Activated CD4-positive, alpha-beta T cell treated with anti-CD3 and anti-CD28 coated beads for 1 hour (primary cell): Measurements from ENCODE around the gene ADGRG2.

Source experiments
- DNase-seq: peaks from one replicate; pipeline ENCODE4 v3.0.0-alpha.2; 2020

ADGRG2 gene, protein sequence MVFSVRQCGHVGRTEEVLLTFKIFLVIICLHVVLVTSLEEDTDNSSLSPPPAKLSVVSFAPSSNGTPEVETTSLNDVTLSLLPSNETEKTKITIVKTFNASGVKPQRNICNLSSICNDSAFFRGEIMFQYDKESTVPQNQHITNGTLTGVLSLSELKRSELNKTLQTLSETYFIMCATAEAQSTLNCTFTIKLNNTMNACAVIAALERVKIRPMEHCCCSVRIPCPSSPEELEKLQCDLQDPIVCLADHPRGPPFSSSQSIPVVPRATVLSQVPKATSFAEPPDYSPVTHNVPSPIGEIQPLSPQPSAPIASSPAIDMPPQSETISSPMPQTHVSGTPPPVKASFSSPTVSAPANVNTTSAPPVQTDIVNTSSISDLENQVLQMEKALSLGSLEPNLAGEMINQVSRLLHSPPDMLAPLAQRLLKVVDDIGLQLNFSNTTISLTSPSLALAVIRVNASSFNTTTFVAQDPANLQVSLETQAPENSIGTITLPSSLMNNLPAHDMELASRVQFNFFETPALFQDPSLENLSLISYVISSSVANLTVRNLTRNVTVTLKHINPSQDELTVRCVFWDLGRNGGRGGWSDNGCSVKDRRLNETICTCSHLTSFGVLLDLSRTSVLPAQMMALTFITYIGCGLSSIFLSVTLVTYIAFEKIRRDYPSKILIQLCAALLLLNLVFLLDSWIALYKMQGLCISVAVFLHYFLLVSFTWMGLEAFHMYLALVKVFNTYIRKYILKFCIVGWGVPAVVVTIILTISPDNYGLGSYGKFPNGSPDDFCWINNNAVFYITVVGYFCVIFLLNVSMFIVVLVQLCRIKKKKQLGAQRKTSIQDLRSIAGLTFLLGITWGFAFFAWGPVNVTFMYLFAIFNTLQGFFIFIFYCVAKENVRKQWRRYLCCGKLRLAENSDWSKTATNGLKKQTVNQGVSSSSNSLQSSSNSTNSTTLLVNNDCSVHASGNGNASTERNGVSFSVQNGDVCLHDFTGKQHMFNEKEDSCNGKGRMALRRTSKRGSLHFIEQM

DNA sequence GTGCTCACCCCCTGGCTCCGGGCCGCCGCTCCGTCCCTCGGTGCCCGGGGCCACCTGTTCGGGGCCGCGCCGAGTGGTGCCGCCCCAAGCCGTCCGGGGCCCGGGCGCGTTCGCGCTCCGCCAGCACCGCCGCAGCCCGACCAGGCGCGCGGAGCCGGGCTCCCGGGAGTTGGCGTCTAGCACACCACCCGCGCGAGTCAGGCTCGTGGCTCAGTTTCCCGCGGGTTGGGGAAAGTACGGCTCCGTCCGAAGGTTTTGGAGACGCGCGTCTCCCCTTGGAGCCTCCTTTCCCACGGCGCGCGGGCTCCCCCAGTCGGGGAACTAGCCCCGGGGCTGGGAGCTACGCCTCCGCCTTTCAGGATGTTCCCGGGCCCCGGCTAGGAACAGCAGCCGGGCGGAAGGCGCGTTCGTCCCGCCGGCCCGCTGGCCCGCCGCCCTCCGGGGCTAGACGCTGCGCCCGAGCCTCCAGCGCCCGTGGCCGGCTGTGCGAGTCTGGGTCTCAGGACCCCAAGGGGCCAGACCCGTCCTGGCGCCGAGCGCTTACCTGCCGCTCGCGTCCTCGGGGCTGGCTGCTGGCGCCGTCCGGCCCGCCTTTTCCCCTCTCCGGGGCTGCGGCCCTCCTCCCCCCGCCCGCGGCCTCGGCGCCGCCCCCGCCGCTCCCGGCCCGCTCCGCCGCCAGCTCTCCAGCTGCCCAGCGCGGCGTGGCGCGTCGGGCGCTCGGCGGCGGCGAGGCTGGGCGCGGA, at the start of gene ADGRG2:
Gene ADGRG2, minus strand, starts transcription at position 571 of the 743 bp plus-strand sequence. CDS start 53,634 bp downstream, outside the sequence.
- DNase-seq, result no peak

GRCh38 chrX:19168609-19169008, 46.3 kb upstream of the ADGRG2 start:
- DNase-seq, result no peak

DNA sequence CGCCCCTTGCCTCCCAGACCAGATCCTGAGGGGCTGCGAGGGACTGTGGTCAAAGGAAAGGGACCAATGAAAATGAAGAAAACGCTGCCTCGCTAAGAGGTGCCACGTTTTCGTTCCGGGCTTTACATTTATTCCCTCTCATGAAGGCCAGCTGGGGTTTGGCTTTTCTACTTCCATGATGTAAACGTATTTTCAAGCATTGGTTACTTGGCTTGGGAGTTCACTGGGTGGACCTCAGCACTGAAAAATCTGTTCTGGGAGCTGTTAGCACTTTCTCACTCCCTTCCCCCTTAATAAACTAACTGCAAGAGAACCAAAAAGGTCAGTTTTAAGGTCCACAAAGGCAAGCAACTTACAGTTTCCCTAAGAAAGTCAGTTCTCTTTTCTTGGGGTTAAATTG, 40.6 kb upstream of the ADGRG2 start:
- no peak for DNase-seq

DNA sequence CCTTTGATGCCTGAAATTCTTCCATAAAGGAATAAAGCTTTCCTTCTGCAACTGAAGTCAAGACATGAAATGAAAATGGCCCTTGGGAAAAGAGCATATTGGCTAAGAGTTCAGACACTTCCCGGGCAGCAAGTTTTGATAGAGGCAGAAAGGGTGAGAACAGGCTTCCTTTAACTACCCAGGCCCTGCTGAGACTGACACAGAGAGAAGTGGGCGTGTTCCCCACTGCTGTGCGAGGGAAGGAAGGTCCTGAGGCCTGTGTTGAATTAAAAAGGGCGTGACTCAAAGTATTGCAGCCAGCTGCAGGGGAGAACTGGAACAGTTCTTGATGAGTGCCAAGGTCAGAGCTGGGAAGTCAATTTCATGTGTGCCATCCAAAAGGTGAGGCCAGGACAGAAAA, 33.9 kb upstream of the ADGRG2 start:
- no peak for DNase-seq

DNA sequence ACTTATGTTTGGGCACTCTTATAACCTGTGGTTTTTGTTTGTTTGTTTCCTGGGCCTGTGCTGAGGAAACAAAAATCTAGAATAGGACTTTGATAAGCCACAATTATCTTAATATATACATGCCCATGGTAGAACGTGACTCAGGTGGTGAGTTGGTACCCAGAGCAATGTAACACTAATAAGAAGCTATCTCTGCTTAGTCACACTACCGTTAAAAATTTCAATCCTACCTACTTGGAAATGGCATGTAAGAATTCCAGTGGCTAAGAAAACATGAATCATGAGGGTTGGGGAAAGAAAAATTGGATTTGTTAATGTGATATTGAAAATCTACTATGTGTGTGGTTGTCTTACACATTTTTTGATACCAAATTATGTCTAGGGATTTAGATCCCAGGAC, 30.5 kb upstream of the ADGRG2 start:
- no peak for DNase-seq

GRCh38 chrX:19137067-19137466, 14.8 kb upstream of the ADGRG2 start:
- no peak for DNase-seq

DNA sequence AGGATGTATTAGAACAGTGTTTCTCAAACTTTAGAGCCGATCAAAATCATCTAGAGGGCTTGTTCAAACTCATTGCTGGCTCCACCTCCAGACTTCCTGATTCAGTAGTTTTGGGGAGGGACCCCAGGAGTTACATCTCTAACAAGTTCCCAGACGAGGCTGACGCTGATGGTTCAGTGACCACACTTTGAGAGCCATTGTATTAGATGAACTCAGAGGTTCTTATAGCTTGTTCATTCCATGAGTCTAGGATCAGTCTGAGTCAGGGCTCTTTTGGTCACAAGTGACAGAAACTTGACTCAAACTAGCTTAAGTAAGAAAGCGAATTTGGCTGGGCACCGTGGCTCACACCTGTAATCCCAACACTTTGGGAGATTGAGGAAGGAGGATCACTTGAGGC, 11.5 kb upstream of the ADGRG2 start:
- DNase-seq, result no peak

GRCh38 chrX:19133231-19133630, 11.0 kb upstream of the ADGRG2 start:
- no peak for DNase-seq

DNA sequence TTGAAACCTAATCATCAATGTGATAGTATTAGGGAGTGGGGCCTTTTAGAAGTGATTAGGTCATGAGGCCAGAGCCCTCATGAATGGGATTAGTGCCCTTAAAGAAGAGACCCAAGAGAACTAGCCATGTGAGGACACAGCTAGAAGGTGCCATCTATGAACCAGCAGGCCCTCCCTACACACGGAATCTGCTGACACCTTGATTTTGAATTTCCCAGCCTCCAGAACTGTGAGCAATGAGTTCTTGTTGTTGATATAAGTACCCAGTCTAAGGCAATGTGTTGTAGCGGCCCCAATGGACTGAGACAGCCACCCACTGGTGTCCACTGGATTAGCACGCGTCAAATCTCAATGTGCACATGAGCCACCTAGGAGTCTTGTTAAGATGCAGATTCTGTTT, 8.4 kb upstream of the ADGRG2 start:
- DNase-seq, result no peak

GRCh38 chrX:19129694-19130093, 7.4 kb upstream of the ADGRG2 start:
- DNase-seq, result no peak

DNA sequence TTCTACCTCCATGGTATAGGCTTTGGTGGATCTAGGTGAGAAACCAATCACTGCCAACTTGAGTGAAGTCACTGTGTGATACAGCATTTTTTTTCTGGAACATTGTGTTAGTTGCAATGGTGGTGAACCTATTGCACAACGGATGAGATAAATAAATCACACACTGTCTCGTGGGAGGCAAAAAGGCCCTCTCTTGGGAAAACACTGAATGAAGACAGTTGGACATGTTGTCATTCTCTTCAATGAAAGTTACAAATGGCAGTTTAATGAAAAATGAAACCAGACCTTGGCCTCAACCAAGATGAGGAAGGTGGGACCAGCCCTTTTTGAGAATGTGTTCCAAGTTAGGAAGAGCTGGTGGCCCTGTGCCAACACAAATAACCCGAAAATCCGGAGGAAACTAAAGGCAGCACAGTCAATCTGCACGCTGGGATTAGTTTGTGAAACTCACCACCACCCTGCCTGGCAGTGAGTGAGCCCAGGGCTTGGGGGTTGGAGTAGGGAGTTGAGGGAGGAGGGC, 5.4 kb upstream of the ADGRG2 start:
- no peak for DNase-seq

DNA sequence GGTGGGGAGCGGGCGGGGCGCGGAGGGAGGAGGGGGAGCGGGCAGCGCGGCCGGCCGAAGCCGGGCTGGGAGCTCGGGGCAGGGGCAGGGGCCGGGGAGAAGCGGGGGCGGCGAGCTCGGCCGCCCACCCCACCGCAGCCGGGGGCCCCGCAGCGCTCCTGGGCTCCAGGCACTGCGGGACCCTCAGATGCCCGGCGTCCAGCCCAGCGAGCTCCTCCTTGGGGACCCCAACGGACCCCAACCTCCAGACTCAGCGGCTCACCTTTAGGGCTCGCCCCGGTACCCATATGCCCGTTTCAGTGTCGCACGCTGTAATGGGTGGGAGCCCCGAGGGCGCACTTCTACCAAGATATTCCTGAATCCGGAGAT, 357 bp upstream of the ADGRG2 start:
- no peak for DNase-seq

- no peak for DNase-seq
Measured at GRCh38 chrX:19121466-19121865, 802 bp downstream of the ADGRG2 start.

DNA sequence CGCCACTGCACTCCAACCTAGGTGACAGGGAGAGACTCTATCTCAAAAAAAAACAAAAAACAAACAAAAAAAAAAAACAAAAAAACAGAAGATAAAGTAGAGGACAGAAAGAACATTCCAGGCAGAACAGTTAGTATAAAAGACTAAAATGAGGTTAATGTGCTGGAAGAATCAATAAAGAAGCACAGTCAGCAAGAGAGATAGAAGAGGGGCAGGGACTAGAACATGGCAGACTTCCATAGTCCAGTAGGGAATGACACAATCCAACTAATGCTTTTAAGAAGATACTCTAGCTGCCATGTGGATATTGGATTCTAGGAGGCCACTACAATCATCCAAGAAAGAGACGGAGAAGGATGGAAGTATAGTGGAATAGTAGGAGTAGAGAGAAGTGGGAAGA, 11.6 kb downstream of the ADGRG2 start:
- no peak for DNase-seq

- no peak for DNase-seq
Measured at GRCh38 chrX:19107035-19107434, 15.2 kb downstream of the ADGRG2 start.

DNA sequence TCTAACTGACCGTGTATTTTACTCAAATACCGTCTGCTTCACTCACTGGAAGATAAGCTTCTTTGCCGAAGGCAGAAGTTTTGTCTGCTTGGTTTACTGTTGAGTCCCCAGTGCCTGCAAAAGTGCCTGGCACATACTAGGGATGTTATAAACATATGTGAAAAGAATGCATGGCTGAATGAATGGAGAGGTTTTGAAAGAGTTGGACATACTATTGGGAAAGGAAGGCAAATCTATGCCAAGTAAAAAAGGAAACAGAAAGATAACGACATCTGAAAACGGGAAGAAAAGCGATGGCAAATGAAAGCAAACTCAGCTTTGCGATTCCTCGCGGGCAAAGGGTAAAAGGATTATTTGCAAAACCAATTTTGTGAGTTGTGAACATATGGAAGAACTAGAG, 21.7 kb downstream of the ADGRG2 start:
- DNase-seq, result no peak

GRCh38 chrX:19097553-19098283, 24.6 kb downstream of the ADGRG2 start:
- no peak for DNase-seq

GRCh38 chrX:19096586-19096985, 25.7 kb downstream of the ADGRG2 start:
- no peak for DNase-seq

DNA sequence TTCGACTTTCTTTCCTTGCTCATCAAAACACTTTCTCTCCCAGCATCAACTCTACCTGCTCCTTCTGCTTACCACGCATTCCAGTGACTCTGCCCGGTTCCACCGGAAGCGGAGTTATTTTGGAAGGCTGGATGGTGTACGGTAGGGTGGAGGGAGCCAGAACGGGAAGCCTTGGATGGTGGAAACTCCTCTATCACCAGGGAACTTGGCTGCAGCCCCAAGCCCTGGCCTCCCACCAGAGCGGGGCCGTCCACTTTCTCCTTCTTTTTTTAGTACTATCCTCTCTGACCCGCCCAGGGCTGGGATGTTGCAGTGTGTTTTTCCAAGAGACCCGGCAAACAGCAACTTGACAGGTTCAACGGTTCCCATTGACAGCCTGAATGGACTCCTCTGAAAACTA, 27.6 kb downstream of the ADGRG2 start:
- DNase-seq, result no peak

DNA sequence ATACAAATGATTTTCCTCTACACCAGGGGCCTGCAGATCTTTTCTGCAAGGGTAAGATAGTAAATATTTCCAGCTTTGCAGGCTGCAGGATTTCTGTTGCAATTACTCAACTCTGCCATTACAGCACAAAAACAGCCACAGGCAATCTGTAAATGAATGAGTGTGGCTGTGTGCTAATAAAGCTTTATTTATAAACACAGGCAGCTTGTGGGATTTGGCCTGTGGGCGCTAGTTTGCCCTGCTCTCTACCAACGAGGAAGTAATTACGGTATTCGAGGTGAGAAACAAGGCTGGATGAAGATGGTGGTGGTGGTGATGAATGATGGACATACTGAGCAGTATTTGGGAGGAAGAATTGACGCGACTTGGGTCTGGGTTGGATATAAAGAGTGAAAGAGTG, 30.7 kb downstream of the ADGRG2 start:
- no peak for DNase-seq

- DNase-seq, result no peak
Measured at GRCh38 chrX:19089555-19090040, 32.7 kb downstream of the ADGRG2 start.
